AG20443 (cell line): ENCODE results near the gene ZFP64.
"Not testable (repeated sequence)": the region's sequence is repeated elsewhere in the genome, so short reads cannot be mapped to it uniquely, and the experiment has no call there.

ENCODE experiments used
- DNase-seq: peaks from one replicate; pipeline ENCODE4 v3.0.0; 2012; ENCODE audit warnings: low spot score, mixed read lengths

ZFP64 gene

DNA sequence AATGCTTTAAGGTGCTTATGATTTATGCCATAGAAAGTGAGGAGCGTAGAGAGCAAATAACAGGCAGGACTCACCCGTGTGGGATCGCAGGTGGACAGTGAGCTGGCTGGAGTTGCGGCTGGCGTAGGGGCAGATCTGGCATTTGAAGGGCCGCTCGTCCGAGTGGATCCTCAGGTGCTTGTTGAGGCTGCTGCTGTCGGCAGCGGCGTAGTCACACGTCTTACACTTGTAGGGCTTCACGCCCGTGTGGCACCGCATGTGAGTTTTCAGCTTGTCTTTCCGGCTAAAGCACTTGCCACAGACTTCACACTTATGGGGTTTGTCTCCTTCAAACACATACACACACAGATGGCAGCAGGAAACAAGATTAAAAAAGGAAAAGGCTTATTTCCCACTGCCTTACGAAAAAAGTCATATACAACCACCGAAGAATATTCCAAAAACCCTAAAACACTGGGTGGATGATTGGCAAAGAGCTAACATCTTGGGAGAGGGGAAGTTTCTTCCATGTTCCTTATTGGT lies 31.5 kb downstream of the ZFP64 start:
- no peak for DNase-seq

DNA sequence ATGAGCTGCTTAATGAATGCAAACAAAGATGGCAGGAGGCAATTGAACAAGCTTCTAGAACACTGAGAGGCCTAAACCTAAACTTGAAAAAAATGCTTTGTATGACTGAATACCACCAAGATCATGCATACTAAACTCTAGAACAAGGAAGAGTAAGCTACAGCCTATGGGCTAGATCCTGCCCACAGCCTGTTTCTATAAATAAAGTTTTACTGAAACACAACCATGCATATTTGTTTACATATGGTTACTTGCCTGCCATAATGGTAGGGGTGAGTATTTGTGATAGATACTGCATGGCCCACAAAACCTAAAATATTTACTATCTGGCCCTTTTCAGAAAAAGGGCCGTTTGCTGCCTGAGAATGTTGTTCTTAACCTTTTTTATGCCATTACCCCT lies 37.0 kb downstream of the ZFP64 start:
- no peak for DNase-seq

DNA sequence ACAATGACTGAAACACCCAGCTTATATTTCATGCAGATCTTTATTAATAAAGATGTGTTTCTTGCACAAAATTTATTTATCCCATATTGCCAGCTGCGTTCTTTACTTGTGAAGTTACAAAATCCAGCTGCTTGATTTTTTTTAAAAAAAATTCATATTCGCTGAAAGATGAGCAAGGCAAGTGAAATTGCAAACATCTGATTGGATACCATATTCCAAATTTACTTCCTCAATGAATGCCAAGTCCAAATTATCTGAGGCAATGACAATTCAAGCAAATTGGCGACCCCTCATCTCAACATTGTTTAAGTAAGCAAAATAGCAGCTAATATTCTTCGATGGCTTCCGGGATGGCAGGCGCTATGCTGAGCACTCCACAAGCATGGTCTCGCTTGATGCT lies 37.7 kb downstream of the ZFP64 start:
- DNase-seq: no peak

DNA sequence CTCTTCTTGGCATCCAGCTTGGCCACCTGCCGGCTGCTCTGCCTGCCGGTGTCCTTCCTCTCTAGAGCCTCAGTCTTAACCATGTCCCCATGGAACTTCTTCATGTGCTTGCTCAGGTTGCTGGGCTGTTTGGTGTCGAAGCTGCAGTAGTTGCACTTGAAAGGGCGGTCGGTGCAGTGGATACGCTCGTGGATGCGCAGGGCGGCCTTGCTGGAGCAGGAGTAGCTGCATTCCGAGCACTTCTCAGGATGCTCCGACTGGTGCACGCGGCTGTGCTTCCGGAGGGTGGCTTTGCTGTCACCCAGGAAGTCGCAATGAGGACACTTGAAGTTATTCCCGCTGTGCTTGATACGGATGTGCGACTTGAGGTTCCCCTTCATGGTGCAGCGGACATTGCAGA lies 38.7 kb downstream of the ZFP64 start:
- no peak for DNase-seq

DNA sequence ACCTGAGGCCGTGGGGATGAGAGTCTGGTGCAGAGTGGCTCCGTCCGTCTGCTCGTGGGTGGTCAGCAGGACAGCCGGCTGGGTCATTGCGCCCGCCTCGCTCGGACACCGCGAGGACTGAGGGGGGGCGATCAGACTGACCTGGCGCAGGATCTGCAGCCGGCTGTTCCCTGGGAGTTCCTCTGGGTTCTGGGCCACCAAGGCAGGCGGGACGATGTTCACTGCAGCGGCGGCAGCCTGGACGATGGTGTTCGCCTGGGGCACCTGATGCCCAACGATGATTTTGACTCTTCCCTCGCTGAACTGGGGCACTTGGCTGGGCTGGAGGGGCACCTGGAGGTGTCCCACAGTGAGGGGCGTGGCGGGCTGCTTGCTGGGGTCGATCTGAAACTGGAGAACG lies 39.2 kb downstream of the ZFP64 start:
- DNase-seq: no peak

DNA sequence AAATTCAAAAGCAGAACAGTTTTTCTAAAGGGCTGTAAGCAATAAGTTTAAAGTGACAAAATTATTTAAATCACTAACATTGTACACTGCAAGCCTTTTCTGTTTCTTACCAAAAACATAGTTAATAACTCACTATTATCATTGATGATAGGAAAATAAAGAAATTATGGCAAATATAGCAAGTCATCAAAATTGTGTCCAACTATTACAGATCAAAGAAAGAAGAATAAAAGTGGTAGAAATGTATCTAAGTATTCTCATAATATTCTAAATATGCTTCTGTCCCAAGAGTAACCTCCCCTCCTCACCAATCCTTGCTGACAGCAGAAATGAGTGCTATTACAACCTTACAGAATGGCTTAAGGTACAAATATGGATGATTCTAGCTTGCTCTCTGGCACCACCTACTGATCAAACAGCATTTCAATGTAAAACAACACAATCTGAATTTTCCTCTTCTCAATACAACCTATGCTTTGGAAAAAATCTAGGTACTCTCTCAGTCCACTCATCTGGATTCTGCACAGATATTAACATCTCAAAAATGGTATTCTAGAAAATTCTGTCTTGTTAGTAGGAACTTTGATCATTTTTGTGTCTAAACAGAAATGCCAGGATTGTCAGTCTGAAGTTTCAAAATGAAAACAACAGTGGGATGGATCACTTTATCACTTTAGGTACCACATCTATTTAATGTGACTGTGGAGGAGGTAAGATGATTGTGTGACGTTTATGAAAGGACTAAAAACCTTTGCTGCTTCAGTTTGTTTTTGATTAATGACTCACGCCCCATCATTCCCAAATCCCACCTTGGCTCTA lies 40.9 kb downstream of the ZFP64 start:
- peak; percentile 62 for DNase-seq

DNA sequence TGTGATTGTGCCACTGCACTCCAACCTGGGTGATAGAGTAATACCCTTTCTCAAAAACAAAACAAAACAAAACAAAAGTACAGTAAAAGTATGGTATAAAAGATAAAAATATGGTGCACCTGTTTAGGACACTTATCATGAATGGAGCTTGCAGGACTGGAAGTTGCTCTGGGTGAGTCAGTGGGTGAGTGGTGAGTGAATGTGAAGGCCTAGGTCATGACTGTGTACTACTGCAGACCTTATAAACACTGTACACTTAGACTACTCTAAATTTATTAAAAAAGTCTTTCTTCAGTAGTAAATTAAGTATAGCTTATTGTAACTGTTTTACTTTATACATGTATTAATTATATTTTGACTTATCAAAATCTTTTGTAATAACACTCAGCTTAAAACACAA lies 46.0 kb downstream of the ZFP64 start:
- DNase-seq: no peak

DNA sequence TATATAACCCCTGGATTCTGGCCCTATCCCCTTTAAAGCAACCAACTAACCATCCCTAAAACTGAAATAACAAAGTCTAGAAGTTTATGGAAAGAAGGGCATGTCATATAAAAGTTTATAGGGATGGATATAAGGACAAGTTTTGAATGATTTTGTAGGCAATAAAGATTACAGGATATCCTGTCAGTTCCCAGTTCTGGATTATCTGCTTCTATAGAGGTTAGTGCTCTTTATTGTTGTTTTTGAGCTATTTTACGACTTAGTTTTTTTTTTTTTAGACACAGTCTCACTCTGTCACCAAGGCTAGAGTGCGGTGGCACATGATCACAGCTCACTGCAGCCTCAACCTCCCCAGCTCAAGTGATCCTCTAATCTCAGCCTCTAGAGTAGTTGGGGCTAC lies 48.3 kb downstream of the ZFP64 start:
- DNase-seq: no peak

DNA sequence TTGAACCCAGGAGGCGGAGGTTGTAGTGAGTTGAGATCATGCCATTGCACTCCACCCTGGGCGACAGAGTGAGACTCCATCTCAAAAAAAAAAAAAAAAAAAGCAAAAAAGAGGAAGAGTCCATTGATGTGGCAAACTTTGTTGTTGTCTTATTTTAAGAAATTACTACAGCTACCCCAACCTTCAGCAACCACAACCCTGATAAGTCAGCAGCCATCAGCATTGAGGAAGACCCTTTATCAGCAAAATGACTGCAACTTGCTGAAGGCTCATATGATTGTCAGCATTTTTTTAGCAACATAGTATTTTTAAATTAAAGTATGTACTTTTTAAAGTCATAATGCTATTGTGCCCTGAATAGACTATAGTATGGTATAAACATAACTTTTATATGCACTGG lies 48.8 kb downstream of the ZFP64 start:
- DNase-seq: no peak

DNA sequence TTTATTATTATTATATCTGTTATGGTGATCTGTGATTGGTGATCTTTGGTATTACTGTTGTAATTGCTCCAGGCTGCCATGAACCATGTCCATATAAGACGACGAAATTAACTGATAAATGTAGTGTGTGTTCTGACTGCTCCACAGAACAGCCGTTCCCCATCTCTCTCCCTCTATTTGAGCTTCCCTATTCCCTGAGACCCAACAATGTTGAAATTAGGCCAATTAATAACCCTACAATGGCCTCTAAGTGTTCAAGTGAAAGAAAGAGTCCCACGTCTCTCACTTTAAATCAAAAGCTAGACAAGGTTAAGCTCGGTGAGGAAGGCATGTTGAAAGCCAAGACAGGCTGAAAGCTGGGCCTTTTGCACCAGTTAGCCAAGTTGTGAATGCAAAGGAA lies 51.6 kb downstream of the ZFP64 start:
- no peak for DNase-seq

DNA sequence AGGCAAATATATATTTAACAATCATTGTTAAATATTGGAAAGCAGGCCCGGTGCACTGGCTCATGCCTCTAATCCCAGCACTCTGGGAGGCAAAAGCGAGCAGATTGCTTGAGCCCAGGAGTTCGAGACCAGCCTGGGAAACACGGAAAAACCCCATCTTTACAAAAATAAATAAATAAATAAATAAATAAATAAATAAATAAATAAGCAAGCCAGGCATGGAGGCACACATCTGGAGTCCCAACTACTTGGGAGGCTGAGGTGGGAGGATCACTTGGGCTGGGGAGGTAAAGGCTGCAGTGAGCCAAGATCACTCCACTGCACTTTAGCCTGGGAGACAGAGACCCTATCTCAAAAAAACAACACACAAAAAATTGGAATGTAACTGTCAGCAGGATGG lies 53.7 kb downstream of the ZFP64 start:
- no peak for DNase-seq

DNA sequence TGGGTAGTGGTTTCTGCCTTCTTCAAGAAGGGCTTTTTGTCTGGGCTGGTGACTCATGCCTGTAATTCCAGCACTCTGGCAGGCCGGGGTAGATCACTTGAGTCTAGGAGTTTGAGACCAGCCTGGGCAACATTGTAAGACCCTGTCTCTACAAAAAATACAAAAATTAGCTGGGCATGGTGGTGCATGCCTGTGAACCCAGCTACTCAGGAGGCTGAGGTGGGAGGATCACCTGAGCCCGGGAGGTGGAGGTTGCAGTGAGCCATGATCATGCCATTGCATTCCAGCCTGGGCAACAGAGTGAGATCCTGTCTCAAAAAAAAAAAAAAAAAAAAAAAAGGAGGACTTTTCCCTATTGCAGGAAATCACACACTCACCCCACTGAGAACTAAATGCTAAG lies 57.9 kb downstream of the ZFP64 start:
- DNase-seq: not testable (repeated sequence)

DNA sequence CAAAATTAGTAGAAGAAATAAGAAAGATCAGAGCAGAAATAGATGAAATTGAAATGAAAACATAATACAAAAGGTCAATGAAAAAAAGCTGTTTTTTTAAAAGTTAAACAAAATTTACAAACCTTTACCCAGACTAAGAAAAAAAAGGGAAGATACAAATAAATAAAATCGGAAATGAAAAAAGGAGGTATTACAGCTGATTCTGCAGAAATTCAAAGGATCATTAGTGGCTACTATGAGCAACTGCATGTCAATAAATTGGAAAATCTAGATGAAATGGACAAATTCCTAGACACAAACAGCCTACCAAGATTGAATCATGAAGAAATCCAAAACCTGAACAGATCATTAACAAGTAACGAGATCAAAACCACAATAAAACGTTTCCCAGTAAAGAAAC lies 59.2 kb downstream of the ZFP64 start:
- DNase-seq: no peak

DNA sequence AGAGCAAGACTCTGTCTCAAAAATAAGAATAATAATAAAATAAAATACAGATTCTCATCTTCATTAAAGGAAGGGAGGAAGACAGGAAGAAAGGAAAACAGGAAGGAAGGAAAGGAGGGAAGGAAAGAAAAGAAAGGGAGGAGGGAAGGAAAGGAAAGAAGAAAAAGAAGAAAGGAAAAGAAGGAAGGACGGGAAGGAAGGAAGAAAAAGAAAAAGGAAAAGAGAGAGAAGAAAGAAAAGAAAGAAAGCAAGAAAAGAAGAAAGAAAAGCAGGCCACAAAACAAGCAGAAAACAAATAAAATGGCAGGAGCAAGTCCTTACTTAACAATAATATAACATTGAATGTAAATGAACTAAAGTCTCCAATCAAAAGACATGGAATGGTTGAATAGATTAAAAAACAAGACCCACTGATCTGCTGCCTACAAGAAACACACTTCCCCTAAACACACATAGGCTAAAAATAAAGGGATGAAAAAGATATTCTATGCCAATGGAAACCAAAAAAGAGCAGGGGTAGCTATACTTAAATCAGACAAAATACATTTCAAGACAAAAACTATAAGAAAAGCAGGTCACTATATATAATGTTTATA lies 60.4 kb downstream of the ZFP64 start:
- DNase-seq: no peak

DNA sequence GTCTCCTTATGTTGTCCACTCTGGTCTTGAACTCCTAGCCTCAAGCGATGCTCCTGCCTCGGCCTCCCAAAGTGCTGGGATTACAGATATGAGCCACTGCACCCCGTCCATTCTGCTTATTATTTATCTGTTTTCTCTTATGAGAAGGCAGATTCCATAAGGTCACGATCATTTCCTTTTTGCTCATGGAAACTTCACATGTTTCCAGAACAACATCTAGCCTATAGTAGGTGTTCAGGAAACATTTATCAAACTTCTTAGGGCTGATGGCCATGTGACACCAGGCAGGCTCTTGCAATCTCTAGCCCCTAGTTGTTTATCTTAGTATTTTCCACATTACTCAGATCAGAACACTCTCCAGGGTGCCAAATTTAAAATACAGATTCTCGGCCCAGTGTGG lies 61.2 kb downstream of the ZFP64 start:
- no peak for DNase-seq

DNA sequence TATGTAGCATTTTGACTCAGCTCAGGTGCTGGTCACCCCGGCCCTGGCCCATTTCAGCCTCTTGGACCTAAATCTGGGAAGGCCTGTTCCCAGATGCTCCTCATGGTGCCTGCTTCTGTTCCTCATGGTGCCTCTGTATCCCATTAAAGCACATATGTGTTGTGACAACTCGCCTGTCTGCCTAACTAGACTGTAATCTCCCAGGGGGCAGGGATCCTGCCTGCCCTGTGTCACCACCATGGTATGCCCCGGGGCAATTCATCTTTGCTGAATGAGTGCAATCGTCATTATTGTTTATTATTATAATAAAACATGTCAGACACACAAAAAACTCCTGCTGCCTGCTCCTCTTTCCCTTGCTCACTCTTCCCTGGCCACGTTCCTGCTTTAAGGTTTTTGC lies 62.0 kb downstream of the ZFP64 start:
- no peak for DNase-seq

DNA sequence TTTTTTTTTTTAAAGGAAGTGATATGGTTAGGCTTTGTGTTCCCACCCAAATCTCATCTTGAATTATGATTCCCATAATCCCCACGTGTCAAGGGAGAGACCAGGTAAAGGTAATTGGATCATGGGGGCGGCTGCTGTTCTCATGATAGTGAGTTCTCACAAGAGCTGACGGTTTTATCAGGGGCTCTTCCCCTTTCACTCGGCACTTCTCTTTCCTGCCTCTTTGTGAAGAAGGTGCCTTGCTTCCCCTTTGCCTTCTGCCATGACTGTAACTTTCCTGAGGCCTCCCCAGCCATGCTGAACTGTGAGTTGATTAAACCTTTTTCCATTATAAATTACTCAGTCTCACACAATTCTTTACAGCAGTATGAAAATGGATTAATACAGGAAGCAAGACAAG lies 64.3 kb downstream of the ZFP64 start:
- DNase-seq: no peak

DNA sequence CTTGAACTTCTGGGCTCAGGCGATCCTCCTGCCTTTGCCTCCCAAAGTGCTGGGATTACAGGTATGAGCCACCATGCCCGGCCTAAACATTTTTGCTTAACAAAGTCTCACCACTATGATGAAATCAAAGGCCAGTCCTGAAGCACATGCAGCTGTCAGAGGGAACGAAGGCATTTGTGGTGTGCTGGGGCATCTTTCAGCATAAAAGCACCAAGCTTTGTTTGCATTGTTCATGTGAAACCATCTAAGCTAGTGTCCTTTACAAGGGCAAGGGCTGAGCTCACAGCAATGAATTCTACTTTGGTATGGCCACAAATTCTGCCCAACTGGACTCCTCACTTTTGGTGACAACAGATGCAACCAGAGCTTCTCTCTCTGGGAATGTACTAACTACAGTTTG lies 66.8 kb downstream of the ZFP64 start:
- DNase-seq: no peak

DNA sequence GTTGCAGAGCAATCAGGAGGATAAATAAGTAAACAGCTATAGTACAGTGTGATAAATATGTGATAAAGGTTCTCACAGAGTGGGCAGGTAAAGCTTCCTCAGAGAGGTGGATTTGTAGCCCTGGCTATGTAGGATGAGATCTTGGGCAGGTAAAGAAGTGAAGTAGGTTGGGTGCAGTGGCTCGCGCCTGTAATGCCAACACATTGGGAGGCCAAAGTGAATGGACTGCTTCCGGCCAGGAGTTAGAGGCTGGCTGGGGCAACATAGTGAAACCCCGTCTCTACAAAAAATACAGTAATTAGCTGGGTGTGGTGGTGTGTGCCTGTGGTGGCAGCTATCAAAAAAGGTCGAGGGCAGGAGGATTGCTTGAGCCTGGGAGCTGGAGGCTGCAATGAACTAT lies 72.9 kb downstream of the ZFP64 start:
- no peak for DNase-seq

DNA sequence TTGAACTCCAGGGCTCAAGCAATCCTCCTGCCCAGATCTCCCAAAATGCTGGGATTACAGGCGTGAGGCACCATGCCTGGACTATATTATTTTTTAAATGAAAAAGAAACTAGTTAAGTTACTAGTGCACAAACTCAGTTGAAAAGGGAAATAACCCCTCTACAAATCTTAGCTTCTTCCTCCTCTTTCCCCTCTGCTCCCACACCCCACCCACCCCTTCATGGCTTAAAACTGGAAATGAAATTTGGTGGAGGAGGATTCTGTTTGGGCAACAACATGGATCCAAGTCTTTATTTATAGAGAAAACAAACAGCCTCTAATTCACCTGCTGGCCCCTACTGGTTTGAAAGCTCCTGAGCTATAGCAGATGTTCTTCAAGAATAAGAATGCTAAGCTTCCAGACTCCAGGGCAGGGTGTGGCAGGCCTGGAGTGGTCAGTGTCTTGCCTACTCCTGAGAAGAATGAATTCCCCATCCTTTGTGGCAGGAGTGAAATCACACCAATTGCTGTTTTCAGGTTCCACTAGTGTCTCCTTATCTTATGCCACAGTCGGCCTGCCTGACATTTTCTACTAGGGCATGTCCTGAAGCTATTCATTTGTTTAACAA lies 73.5 kb downstream of the ZFP64 start:
- DNase-seq: no peak

DNA sequence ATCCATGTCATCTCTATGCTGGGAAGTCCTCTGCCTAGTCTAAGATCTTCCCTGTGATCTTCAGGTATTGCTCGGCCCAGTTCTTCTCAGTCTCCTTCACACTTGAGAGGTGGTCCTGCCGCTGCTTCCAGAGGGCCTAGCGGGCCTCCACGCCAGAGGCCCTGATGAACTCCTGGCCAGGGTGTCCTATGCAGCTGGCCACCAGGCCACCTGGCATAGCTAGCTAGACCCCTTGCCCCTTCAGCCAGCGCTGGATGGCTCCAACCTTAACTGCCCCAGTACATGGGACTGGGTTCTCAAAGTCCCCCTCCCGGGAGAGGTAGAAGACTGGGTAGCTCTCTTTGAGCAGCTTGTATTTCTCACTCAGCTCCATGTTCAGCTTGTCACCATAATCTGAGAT lies 81.1 kb downstream of the ZFP64 start:
- no peak for DNase-seq

DNA sequence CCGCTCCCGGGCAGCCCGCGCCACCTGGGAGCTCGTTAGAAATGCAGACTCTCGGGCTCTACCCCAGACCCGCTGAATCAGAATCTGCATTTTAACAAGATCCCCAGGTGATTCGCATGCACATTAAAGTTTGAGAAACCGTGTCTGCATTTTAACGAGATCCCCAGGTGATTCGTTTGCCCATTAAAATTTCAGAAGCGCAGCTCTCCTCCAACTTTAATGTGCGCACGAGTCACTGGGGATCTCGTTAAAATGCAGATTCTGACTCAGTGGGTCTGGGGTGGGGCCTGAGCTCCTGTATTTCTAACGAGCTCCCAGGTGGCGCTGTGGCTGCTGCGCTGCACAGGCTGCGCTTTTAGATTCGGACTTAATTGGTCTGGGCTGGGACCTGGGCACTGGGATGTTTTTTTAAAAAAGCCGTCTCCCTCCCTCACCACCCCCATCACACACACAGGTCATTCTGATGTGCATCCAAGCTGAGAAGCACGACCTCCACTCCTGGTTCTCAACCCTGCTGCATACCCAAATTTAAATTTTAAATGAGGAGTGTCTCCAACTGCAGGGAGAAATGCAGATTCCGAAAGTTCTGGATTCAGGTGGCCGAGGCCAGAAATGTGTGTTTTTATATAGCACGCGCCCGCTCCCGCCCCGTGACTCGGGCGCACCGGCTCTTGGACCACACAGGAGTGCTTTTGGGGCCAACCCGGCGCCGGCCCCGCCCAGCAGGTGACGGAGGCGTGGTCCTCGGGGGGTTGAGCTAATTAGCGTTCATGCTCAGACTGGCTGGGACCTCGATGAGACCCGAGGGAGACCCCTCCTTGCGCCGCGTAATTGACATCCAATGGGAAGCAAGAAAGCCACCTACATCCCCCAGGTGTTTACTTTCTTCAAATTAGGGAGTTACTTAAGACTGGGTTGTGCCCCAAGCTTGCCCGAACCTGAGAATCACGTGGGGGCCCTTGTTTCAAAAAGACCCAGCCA lies 85.8 kb downstream of the ZFP64 start:
- no peak for DNase-seq
